Left ventricle myocardium inferior (tissue), 1 donor: ENCODE measurements around the gene ACSL3. TPM values are rescaled to one million over a fixed set of nuclear protein-coding genes. Genes with fewer than 3 reads are reported as not detected.

Experiments used
- DNase-seq: peaks from one replicate; pipeline ENCODE4 v3.0.0-alpha.2; 2020
- H3K27ac ChIP-seq: fragments of 200-600 bp; replicated peaks from 2 replicates; pipeline ENCODE4 v1.8.0; 2021
- H3K27me3 ChIP-seq: fragments of 200-600 bp; 2 replicates; pipeline ENCODE4 v1.8.0; 2021; ENCODE audit warnings: low read depth
- H3K36me3 ChIP-seq: fragments of 200-600 bp; 2 replicates; pipeline ENCODE4 v1.8.0; 2021
- H3K4me1 ChIP-seq: fragments of 200-600 bp; 2 replicates; pipeline ENCODE4 v1.8.0; 2021
- H3K4me3 ChIP-seq: fragments of 200-600 bp; 2 replicates; pipeline ENCODE4 v1.8.0; 2021; ENCODE audit warnings: mild to moderate bottlenecking, moderate library complexity
- H3K9me3 ChIP-seq: fragments of 200-600 bp; replicated peaks from 2 replicates; pipeline ENCODE4 v1.8.0; 2021
- CTCF ChIP-seq: fragments of 200-600 bp; IDR thresholded peaks from 2 replicates; pipeline ENCODE4 v1.8.0; 2021; ENCODE audit warnings: antibody characterized with exemption, mild to moderate bottlenecking, borderline replicate concordance
- intact Hi-C: fragments of 100-400 bp; cut with micrococcal nuclease; formaldehyde crosslinking; loops from one replicate; pipeline ENCODE4 v1.11.0; 2022
- total RNA-seq: library from RNA; stranded (reverse); fragmentation: NEBNext Ultra II Directional; extraction: Animal tissue kit (Norgen Biotek cat#: 25700); gene quantifications from one replicate; pipeline ENCODE4 v1.2.1, GENCODE V29; 2021
- donor health status: DM: no; HTN: yes; CAD: no; lungs with severe emphysema.

ACSL3 gene
- total RNA-seq, 1 donor from 2014 or later = 50.1 TPM

GRCh38 chr2:222939208-222939856 is 78.5 kb downstream of the ACSL3 start:
- H3K27me3 ChIP-seq = no peaks in the 10 kb centered on the region
- H3K4me1 ChIP-seq = peaks cover 6% of the 10 kb centered on the region
- no peak overlapping the region for H3K4me3 ChIP-seq
- intact Hi-C loops = no loop called here
- DNase-seq = no peak
- peak; percentile 76 for TF ChIP-seq CTCF
- peaks cover 79% of the 10 kb centered on the region for H3K36me3 ChIP-seq
- peaks cover 28% of the 10 kb centered on the region for H3K9me3 ChIP-seq
- no peak overlapping the region for H3K27ac ChIP-seq

- peaks cover 72% of the 10 kb centered on the region for H3K36me3 ChIP-seq
- intact Hi-C loops = no loop called here
- H3K27me3 ChIP-seq = no peaks in the 10 kb centered on the region
Observed at GRCh38 chr2:222939979-222940378, 79.1 kb downstream of the ACSL3 start.

GRCh38 chr2:222941510-222942032 is 80.7 kb downstream of the ACSL3 start:
- Histone ChIP-seq H3K4me3 (no peak overlapping the region), H3K36me3 (peaks cover 56% of the 10 kb centered on the region), H3K9me3 (peaks cover 28% of the 10 kb centered on the region), H3K27me3 (no peaks in the 10 kb centered on the region), H3K4me1 (peaks cover 12% of the 10 kb centered on the region), H3K27ac (no peak overlapping the region)
- DNase-seq = no peak
- no peak for TF ChIP-seq CTCF
- intact Hi-C loops = no loop called here

More at GRCh38 chr2:222939979-222940378, 79.1 kb downstream of the ACSL3 start:
- Histone ChIP-seq H3K4me1 (peaks cover 10% of the 10 kb centered on the region), H3K27ac (no peak overlapping the region), H3K9me3 (peaks cover 28% of the 10 kb centered on the region), H3K4me3 (no peak overlapping the region)
- no peak for TF ChIP-seq CTCF
- no peak for DNase-seq

GRCh38 chr2:222942561-222942960 is 81.7 kb downstream of the ACSL3 start:
- peaks cover 12% of the 10 kb centered on the region for H3K4me1 ChIP-seq
- DNase-seq = no peak
- H3K27ac ChIP-seq = no peak overlapping the region
- no peak for TF ChIP-seq CTCF
- no peaks in the 10 kb centered on the region for H3K27me3 ChIP-seq
- peaks cover 46% of the 10 kb centered on the region for H3K36me3 ChIP-seq
- H3K4me3 ChIP-seq = no peak overlapping the region
- intact Hi-C loops = no loop called here
- H3K9me3 ChIP-seq = peaks cover 19% of the 10 kb centered on the region

- DNase-seq = no peak
- intact Hi-C loops = no loop called here
- Histone ChIP-seq H3K27ac (no peak overlapping the region), H3K4me1 (peaks cover 12% of the 10 kb centered on the region), H3K27me3 (no peaks in the 10 kb centered on the region), H3K9me3 (peaks cover 15% of the 10 kb centered on the region), H3K4me3 (no peak overlapping the region), H3K36me3 (peaks cover 42% of the 10 kb centered on the region)
- no peak for TF ChIP-seq CTCF
Observed at GRCh38 chr2:222942977-222943376, 82.1 kb downstream of the ACSL3 start.
